ENCODE results near the gene HOXA1.

DNA sequence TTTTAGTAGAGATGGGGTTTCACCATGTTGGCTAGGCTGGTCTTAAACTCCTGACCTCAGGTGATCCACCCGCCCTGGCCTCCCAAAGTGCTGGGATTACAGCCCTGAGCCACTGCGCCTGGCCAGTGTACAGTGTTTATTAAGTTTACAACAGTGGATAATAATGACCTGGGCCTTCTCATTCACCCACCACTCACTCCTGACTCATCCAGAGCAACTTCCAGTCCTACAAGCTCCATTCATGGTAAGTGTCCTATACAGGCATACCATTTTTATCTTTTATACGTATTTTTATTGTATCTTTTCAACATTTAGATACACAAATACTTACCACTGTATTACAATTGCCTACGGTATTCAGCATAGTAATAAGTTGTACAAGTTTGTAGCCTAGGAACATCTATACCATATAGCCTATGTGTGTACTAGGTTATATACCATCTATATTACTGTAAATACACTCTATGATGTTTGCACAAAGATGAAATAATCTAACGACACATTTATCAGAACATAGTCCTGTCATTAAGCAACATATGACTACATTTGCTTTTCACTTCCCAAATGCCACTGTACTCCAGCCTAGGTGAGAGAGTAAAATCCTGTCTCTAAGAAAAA, 17.1 kb downstream of the HOXA1 start:
- TF ChIP-seq, protein P1, sequence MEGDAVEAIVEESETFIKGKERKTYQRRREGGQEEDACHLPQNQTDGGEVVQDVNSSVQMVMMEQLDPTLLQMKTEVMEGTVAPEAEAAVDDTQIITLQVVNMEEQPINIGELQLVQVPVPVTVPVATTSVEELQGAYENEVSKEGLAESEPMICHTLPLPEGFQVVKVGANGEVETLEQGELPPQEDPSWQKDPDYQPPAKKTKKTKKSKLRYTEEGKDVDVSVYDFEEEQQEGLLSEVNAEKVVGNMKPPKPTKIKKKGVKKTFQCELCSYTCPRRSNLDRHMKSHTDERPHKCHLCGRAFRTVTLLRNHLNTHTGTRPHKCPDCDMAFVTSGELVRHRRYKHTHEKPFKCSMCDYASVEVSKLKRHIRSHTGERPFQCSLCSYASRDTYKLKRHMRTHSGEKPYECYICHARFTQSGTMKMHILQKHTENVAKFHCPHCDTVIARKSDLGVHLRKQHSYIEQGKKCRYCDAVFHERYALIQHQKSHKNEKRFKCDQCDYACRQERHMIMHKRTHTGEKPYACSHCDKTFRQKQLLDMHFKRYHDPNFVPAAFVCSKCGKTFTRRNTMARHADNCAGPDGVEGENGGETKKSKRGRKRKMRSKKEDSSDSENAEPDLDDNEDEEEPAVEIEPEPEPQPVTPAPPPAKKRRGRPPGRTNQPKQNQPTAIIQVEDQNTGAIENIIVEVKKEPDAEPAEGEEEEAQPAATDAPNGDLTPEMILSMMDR (conservative IDR thresholded peaks at IDR 0.05 in 1 of 2, IDR thresholded peaks at IDR 0.05 in 1 of 2; ENCODE audit: extremely low read depth in 1 of 2, insufficient read depth in 1 of 2, low read depth in 1 of 2, low read length in 2 of 2) = no peak
- TF ChIP-seq EZH2 (IDR thresholded peaks at IDR 0.05; ENCODE audit: borderline replicate concordance, low read length) = no peak

All from mammary epithelial cell (primary cell).